K562 (cell line): ENCODE data around the gene BRD3OS. TPM values are rescaled to one million over a fixed set of nuclear protein-coding genes. Genes with fewer than 3 reads are reported as not detected.
A peak's percentile ranks its signal among the peaks of the same experiment; 100 is the strongest.

ENCODE experiments used
- ATF7 ChIP-seq: fragments of 450-650 bp; IDR thresholded peaks from 2 replicates; pipeline ENCODE4 v1.7.1; 2014; ENCODE audit warnings: mild to moderate bottlenecking, moderate library complexity
- CCAR2 ChIP-seq: fragments of 200-400 bp; formaldehyde crosslinking; IDR thresholded peaks from 2 replicates; pipeline ENCODE4 v1.6.1; 2017; ENCODE audit warnings: mild to moderate bottlenecking, low read depth, low read length
- CREB1 ChIP-seq, 2 experiments: sonication (generic) in 1 of 2; formaldehyde crosslinking in 1 of 2; IDR thresholded peaks; 2 replicates each; pipeline versions ENCODE4 v1.6.1 to v1.8.0; 2012 to 2022; ENCODE audit warnings: inconsistent platforms in 1 of 2, mild to moderate bottlenecking in 1 of 2, missing genetic modification reagents in 1 of 2, moderate library complexity in 1 of 2
- CTCF ChIP-seq, 3 experiments: IDR thresholded peaks in 2 of 3; conservative IDR thresholded peaks in 1 of 3; 2 replicates each; pipeline ENCODE4 v1.5.1; 2011 to 2012; ENCODE audit warnings: low read length in 3 of 3, mild to moderate bottlenecking in 3 of 3, control low read depth in 2 of 3, improper control_type of control experiment in 1 of 3, inconsistent platforms in 1 of 3, low read depth in 1 of 3, mixed read lengths in 1 of 3, moderate library complexity in 1 of 3; ENCODE audit not compliant: insufficient read depth in 2 of 3
- HMGN3 ChIP-seq: IDR thresholded peaks from 2 replicates; pipeline ENCODE4 v1.6.1; 2011; ENCODE audit warnings: borderline replicate concordance, low read depth, mild to moderate bottlenecking, mixed read lengths, low read length; ENCODE audit not compliant: insufficient read length; ENCODE audit errors: extremely low read depth
- NFIC ChIP-seq: fragments of 450-650 bp; IDR thresholded peaks from 2 replicates; pipeline ENCODE4 v1.6.1; 2017; ENCODE audit warnings: mild to moderate bottlenecking, inconsistent platforms
- NONO ChIP-seq, 2 experiments: fragments of 200-400 bp in 1 of 2; fragments of 450-650 bp in 1 of 2; formaldehyde crosslinking in 1 of 2; IDR thresholded peaks; 2 replicates each; pipeline ENCODE4 v1.6.1; 2017; ENCODE audit warnings: low read depth in 2 of 2, mild to moderate bottlenecking in 2 of 2, moderate library complexity in 2 of 2, low read length in 1 of 2
- NR2C2 ChIP-seq, 2 experiments: fragments of 200-800 bp in 1 of 2; sonication (Bioruptor generic) in 1 of 2; sonication (generic) in 1 of 2; formaldehyde crosslinking in 1 of 2; IDR thresholded peaks; 2 replicates each; pipeline versions ENCODE4 v1.6.1 to v1.8.0; 2016 to 2022; ENCODE audit warnings: mild to moderate bottlenecking in 1 of 2, missing compliant biosample characterization in 1 of 2, missing genetic modification characterization in 1 of 2, missing genetic modification reagents in 1 of 2
- NR4A1 ChIP-seq, 2 experiments: fragments of 250-450 bp in 1 of 2; fragments of 450-650 bp in 1 of 2; sonication (Bioruptor Pico) in 1 of 2; IDR thresholded peaks; 2 replicates each; pipeline versions ENCODE4 v1.4.0 to v1.6.1; 2016 to 2020; ENCODE audit warnings: mild to moderate bottlenecking in 2 of 2, missing compliant biosample characterization in 1 of 2, missing genetic modification characterization in 1 of 2, moderate library complexity in 1 of 2
- RB1 ChIP-seq: fragments of 450-650 bp; IDR thresholded peaks from 2 replicates; pipeline ENCODE4 v1.6.1; 2017; ENCODE audit warnings: low read depth, mild to moderate bottlenecking
- TBP ChIP-seq: optimal IDR thresholded peaks from 2 replicates; pipeline ENCODE3; 2011; ENCODE audit warnings: low read depth, low read length, improper control_type of control experiment
- ZFX ChIP-seq: sonication (generic); formaldehyde crosslinking; IDR thresholded peaks from 2 replicates; pipeline ENCODE4 v1.8.0; 2022; ENCODE audit warnings: mild to moderate bottlenecking, missing genetic modification reagents, moderate library complexity
- ZNF197 ChIP-seq: fragments of 200-800 bp; sonication (Bioruptor generic); IDR thresholded peaks from 2 replicates; pipeline ENCODE4 v1.6.1; 2016; ENCODE audit warnings: low read depth, missing genetic modification characterization, missing compliant biosample characterization
- ZNF511 ChIP-seq: sonication (generic); formaldehyde crosslinking; IDR thresholded peaks from 2 replicates; pipeline ENCODE4 v1.8.0; 2022; ENCODE audit warnings: mild to moderate bottlenecking, missing genetic modification reagents
- polyA plus RNA-seq, 8 experiments: library from polyadenylated mRNA; depleted of rRNA in 4 of 8; stranded (reverse) in 5 of 8; unstranded in 3 of 8; fragments of >200 nt; fragmentation: Nextera tagmentation in 2 of 8; fragmentation: Illumina TruSeq in 1 of 8; extraction: Ambion mirVana in 2 of 8; extraction: Trizol in 1 of 8; gene quantifications; 2 replicates each; pipeline versions ENCODE4 v1.2.1 to v1.2.3, GENCODE V29; 2011 to 2014; ENCODE audit warnings: inconsistent platforms in 1 of 8, missing spikeins in 1 of 8
- total RNA-seq, 7 experiments: library from RNA; depleted of rRNA in 6 of 7; stranded (reverse); fragments of >200 nt in 6 of 7; fragmentation: Illumina TruSeq in 2 of 7; extraction: Trizol in 2 of 7; gene quantifications; 2 replicates each; pipeline versions ENCODE4 v1.2.1 to v1.2.3, GENCODE V29; 2011 to 2021; ENCODE audit warnings: low replicate concordance in 1 of 7
- TF ChIP-seq, protein P1 (sequence below): fragments of 450-650 bp; formaldehyde crosslinking; IDR thresholded peaks from 2 replicates; pipeline ENCODE4 v1.4.0; 2020; ENCODE audit warnings: mild to moderate bottlenecking, moderate library complexity
- TF ChIP-seq, protein P2 (sequence below), 2 experiments: fragments of 450-650 bp; conservative IDR thresholded peaks; 2 replicates each; pipeline ENCODE4 v1.6.1; 2017; ENCODE audit warnings: mild to moderate bottlenecking in 2 of 2, moderate library complexity in 2 of 2
- TF ChIP-seq, protein P3 (sequence below): fragments of 250-450 bp; sonication (Bioruptor Pico); IDR thresholded peaks from 2 replicates; pipeline ENCODE4 v1.4.0; 2020; ENCODE audit warnings: mild to moderate bottlenecking

Gene BRD3OS
- total and polyA plus RNA-seq, 9 of the 15 experiments (the other 6 are each of a cell fraction or from before 2014, with no cell fraction given) = 1.1 to 8.7 (median 5.9) TPM

DNA sequence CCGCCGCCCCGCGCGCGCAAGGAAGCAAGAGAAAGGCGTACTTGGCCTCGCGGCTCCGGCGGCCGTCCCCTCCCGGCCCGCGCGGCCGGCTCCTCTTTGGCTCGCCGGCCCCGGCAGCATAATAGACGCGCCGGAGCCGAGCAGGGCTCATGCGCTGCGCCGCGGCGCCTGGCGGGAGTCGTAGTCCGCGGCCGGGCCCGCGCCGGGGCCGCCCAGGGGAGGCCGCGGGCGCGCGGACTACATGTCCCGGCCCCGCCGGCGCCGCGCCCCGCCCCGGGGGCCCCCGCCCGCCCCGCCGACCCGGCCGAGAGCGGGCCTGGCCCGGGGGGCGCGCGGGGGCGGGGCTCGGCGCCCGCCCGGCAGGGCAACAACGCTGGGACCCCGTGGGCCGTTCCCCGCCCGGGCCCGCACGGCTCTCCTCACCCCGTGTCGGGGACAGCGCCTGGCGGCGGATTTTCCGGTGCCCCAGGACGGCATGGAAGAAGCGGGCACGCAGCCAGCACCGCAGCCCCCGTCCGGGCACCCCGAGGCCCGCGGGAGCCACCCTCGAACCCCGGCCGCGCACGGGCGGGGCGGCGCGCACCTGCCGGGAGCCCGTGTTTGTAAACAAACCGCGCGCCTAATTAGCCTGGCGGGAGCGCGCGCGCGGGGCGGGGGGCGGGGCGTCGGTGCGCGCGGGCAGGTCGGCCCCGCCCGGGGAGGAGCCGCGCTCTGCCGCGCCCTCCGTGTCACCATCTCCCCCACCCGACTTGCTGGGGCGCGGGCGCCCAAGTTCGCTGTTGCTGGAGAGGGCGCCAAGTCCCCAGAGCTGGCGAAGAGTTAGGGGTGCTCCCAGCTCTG, 42.8 kb downstream of the BRD3OS start, which contains the start of gene BRD3 (continued):
- TF ChIP-seq NONO (IDR thresholded peaks at IDR 0.05; ENCODE audit: low read depth in 2 of 2, low read length in 1 of 2) = peak in 1 of 2 experiments; percentile 65; a peak in 1 of 4 replicates
- TF ChIP-seq, protein P1, sequence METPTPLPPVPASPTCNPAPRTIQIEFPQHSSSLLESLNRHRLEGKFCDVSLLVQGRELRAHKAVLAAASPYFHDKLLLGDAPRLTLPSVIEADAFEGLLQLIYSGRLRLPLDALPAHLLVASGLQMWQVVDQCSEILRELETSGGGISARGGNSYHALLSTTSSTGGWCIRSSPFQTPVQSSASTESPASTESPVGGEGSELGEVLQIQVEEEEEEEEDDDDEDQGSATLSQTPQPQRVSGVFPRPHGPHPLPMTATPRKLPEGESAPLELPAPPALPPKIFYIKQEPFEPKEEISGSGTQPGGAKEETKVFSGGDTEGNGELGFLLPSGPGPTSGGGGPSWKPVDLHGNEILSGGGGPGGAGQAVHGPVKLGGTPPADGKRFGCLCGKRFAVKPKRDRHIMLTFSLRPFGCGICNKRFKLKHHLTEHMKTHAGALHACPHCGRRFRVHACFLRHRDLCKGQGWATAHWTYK (CRISPR knock-in tag) = peak; percentile 46; the same call in 1 of the 2 replicates
- no peak for TF ChIP-seq NR4A1 (CRISPR knock-in tag; IDR thresholded peaks at IDR 0.05)
- peak; percentile 57; the same call in 1 of the 2 replicates for TF ChIP-seq NR4A1 (tag; IDR thresholded peaks at IDR 0.05)
- peak; percentile 52 for TF ChIP-seq TBP
- TF ChIP-seq, protein P2, sequence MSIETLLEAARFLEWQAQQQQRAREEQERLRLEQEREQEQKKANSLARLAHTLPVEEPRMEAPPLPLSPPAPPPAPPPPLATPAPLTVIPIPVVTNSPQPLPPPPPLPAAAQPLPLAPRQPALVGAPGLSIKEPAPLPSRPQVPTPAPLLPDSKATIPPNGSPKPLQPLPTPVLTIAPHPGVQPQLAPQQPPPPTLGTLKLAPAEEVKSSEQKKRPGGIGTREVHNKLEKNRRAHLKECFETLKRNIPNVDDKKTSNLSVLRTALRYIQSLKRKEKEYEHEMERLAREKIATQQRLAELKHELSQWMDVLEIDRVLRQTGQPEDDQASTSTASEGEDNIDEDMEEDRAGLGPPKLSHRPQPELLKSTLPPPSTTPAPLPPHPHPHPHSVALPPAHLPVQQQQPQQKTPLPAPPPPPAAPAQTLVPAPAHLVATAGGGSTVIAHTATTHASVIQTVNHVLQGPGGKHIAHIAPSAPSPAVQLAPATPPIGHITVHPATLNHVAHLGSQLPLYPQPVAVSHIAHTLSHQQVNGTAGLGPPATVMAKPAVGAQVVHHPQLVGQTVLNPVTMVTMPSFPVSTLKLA (conservative IDR thresholded peaks at IDR 0.05) = peak in 1 of 2 experiments; percentile 67; a peak in 1 of 4 replicates
- TF ChIP-seq, protein P3, sequence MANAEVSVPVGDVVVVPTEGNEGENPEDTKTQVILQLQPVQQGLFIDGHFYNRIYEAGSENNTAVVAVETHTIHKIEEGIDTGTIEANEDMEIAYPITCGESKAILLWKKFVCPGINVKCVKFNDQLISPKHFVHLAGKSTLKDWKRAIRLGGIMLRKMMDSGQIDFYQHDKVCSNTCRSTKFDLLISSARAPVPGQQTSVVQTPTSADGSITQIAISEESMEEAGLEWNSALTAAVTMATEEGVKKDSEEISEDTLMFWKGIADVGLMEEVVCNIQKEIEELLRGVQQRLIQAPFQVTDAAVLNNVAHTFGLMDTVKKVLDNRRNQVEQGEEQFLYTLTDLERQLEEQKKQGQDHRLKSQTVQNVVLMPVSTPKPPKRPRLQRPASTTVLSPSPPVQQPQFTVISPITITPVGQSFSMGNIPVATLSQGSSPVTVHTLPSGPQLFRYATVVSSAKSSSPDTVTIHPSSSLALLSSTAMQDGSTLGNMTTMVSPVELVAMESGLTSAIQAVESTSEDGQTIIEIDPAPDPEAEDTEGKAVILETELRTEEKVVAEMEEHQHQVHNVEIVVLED (CRISPR knock-in tag) = peak; percentile 35; the same call in 1 of the 2 replicates
- no peak for TF ChIP-seq NR2C2 (CRISPR knock-in tag; IDR thresholded peaks at IDR 0.05)
- TF ChIP-seq NR2C2 (tag; IDR thresholded peaks at IDR 0.05) = peak; percentile 69; the same call in 1 of the 2 replicates
- peak; percentile 23 for TF ChIP-seq HMGN3
- peak; percentile 87 for TF ChIP-seq ZNF197
- TF ChIP-seq RB1 = peak; percentile 80
- TF ChIP-seq NFIC = peak; percentile 46; the same call in 1 of the 2 replicates
- peak in 1 of 3 experiments; percentile 13; a peak in 2 of 6 replicates for TF ChIP-seq CTCF (IDR thresholded peaks at IDR 0.05 in 2 of 3, conservative IDR thresholded peaks at IDR 0.05 in 1 of 3; ENCODE audit: insufficient read depth in 2 of 3, low read depth in 1 of 3, low read length in 3 of 3)
- peak; percentile 26; the same call in 1 of the 2 replicates for TF ChIP-seq ZFX
- peak; percentile 48; the same call in 1 of the 2 replicates for TF ChIP-seq ZNF511 (CRISPR knock-in tag)
- TF ChIP-seq CCAR2 = no peak
- peak; percentile 46; the same call in 1 of the 2 replicates for TF ChIP-seq ATF7
- peak; percentile 56; the same call in 1 of the 2 replicates for TF ChIP-seq CREB1 (IDR thresholded peaks at IDR 0.05)
- 0 out of 2 replicates have a peak, but pooled peaks have one; percentile 23 for TF ChIP-seq CREB1 (CRISPR knock-in tag; IDR thresholded peaks at IDR 0.05)
